Activated T-cell treated with anti-CD3 and anti-CD28 coated beads, Interleukin-2, amount 50 U/mL, for 72 hours (primary cell): ENCODE data around the gene GPR137B. TPM values are rescaled to one million over a fixed set of nuclear protein-coding genes. Genes with fewer than 3 reads are reported as not detected.
"Not testable (repeated sequence)": the region's sequence is repeated elsewhere in the genome, so short reads cannot be mapped to it uniquely, and the experiment has no call there.

Experiments
- ATAC-seq, 2 donors: fragments of 150-1000 bp; cut with Tn5 transposase; replicated peaks in 1 of 2; 2 replicates each; pipeline ENCODE4 v1.10.0; 2021; ENCODE audit warnings: moderate library complexity in 2 of 2, mild to moderate bottlenecking in 1 of 2
- DNase-seq, 2 donors: peaks; one replicate each; pipeline ENCODE4 v3.0.0; 2021 to 2022; ENCODE audit warnings: mixed read lengths in 1 of 2
- H3K27ac Mint-ChIP-seq: one replicate; pipeline ENCODE4 v1.8.0; 2022; ENCODE audit warnings: mild to moderate bottlenecking, moderate library complexity, mixed read lengths
- H3K27me3 Mint-ChIP-seq: one replicate; pipeline ENCODE4 v1.8.0; 2022; ENCODE audit warnings: low read depth, mixed read lengths
- H3K36me3 Mint-ChIP-seq, 2 donors: one replicate each; pipeline ENCODE4 v1.8.0; 2022; ENCODE audit warnings: mixed read lengths in 2 of 2, mild to moderate bottlenecking in 1 of 2; ENCODE audit not compliant: insufficient read depth in 2 of 2
- H3K4me1 Mint-ChIP-seq: one replicate; pipeline ENCODE4 v1.8.0; 2022; ENCODE audit warnings: low read depth, mixed read lengths
- H3K4me3 Mint-ChIP-seq, 2 donors: one replicate each; pipeline ENCODE4 v1.8.0; 2022; ENCODE audit warnings: mild to moderate bottlenecking in 2 of 2, mixed read lengths in 2 of 2, moderate library complexity in 2 of 2
- H3K9me3 Mint-ChIP-seq, 2 donors: one replicate each; pipeline ENCODE4 v1.8.0; 2022; ENCODE audit warnings: mixed read lengths in 2 of 2
- total RNA-seq, 2 donors: library from RNA; stranded (reverse); gene quantifications; one replicate each; pipeline ENCODE4 v1.2.3, GENCODE V29; 2022

Gene GPR137B
- total RNA-seq, 2 donors from 2014 or later = 4.7 to 7.1 TPM

- Mint-ChIP-seq H3K27me3 (no peaks in the 10 kb centered on the region), H3K4me3 (no peak overlapping the region), H3K36me3 (no peaks in the 10 kb centered on the region), H3K4me1 (peaks cover 25% of the 10 kb centered on the region), H3K9me3 (no peaks in the 10 kb centered on the region), H3K27ac (no peak overlapping the region)
- DNase-seq = no peak
- ATAC-seq = no peak
These were observed 9.5 kb downstream of the GPR137B start for GRCh38 chr1:236151739-236152424.

GRCh38 chr1:236154126-236154525 is 11.8 kb downstream of the GPR137B start:
- no peak for DNase-seq
- H3K4me3 Mint-ChIP-seq = no peak overlapping the region

GRCh38 chr1:236154671-236155398 is 12.5 kb downstream of the GPR137B start:
- no peak overlapping the region for H3K27ac Mint-ChIP-seq
- no peaks in the 10 kb centered on the region for H3K27me3 Mint-ChIP-seq
- ATAC-seq (no peak), DNase-seq (no peak)
- H3K4me1 Mint-ChIP-seq = peaks cover 18% of the 10 kb centered on the region
- no peak overlapping the region for H3K4me3 Mint-ChIP-seq
- no peaks in the 10 kb centered on the region for H3K9me3 Mint-ChIP-seq
- H3K36me3 Mint-ChIP-seq = no peaks in the 10 kb centered on the region

More at GRCh38 chr1:236154126-236154525, 11.8 kb downstream of the GPR137B start:
- peaks cover 16% of the 10 kb centered on the region for H3K4me1 Mint-ChIP-seq
- no peaks in the 10 kb centered on the region for H3K27me3 Mint-ChIP-seq
- no peaks in the 10 kb centered on the region for H3K9me3 Mint-ChIP-seq
- no peak for ATAC-seq
- H3K36me3 Mint-ChIP-seq = no peaks in the 10 kb centered on the region
- H3K27ac Mint-ChIP-seq = no peak overlapping the region

- ATAC-seq = no peak
- Mint-ChIP-seq H3K27me3 (no peaks in the 10 kb centered on the region), H3K9me3 (peaks cover under 1% of the 10 kb centered on the region in 2 donors), H3K27ac (no peak overlapping the region), H3K4me1 (peaks cover 21% of the 10 kb centered on the region), H3K4me3 (no peak overlapping the region), H3K36me3 (peaks cover 0 to under 1% of the 10 kb centered on the region in 2 donors)
- DNase-seq = no peak
These were observed 13.0 kb downstream of the GPR137B start for GRCh38 chr1:236155399-236155767.

GRCh38 chr1:236155841-236156503 is 13.6 kb downstream of the GPR137B start:
- no peak for DNase-seq
- Mint-ChIP-seq H3K9me3 (peaks cover 4% of the 10 kb centered on the region in 2 donors), H3K27me3 (no peaks in the 10 kb centered on the region), H3K36me3 (peaks cover 4% of the 10 kb centered on the region in 2 donors), H3K4me1 (peaks cover 25% of the 10 kb centered on the region), H3K4me3 (peak overlapping the region in 1 of 2 donors; percentile 50), H3K27ac (no peak overlapping the region)
- ATAC-seq = no peak

- peaks cover 25% of the 10 kb centered on the region for H3K4me1 Mint-ChIP-seq
- peak overlapping the region; percentile 10 for H3K27ac Mint-ChIP-seq
- no peaks in the 10 kb centered on the region for H3K27me3 Mint-ChIP-seq
- ATAC-seq = peak; percentile 80 to 89
- peak overlapping the region in 1 of 2 donors; percentile 50 for H3K4me3 Mint-ChIP-seq
- peak; percentile 23 to 54 for DNase-seq
- peaks cover 10 to 11% of the 10 kb centered on the region in 2 donors for H3K36me3 Mint-ChIP-seq
- H3K9me3 Mint-ChIP-seq = peaks cover 11% of the 10 kb centered on the region in 2 donors
These were observed 14.3 kb downstream of the GPR137B start for GRCh38 chr1:236156512-236157208.

GRCh38 chr1:236158072-236158471 is 15.7 kb downstream of the GPR137B start:
- H3K9me3 Mint-ChIP-seq = peaks cover 12 to 15% of the 10 kb centered on the region in 2 donors
- not testable (repeated sequence) for H3K27me3 Mint-ChIP-seq, ATAC-seq, H3K27ac Mint-ChIP-seq, DNase-seq, H3K4me3 Mint-ChIP-seq
- H3K36me3 Mint-ChIP-seq = peaks cover 14 to 16% of the 10 kb centered on the region in 2 donors
- H3K4me1 Mint-ChIP-seq = peaks cover 25% of the 10 kb centered on the region

- Mint-ChIP-seq H3K4me1 (peaks cover 29% of the 10 kb centered on the region), H3K36me3 (peaks cover 16 to 18% of the 10 kb centered on the region in 2 donors), H3K9me3 (peaks cover 12 to 18% of the 10 kb centered on the region in 2 donors), H3K27ac (no peak overlapping the region), H3K4me3 (peak overlapping the region in 1 of 2 donors; percentile 51), H3K27me3 (no peaks in the 10 kb centered on the region)
- DNase-seq (no peak), ATAC-seq (no peak)
These were observed 16.4 kb downstream of the GPR137B start for GRCh38 chr1:236158719-236159118.

GRCh38 chr1:236159704-236160539 is 17.6 kb downstream of the GPR137B start:
- H3K4me3 Mint-ChIP-seq = peak overlapping the region in 1 of 2 donors; percentile 51
- peak overlapping the region; percentile 64 for H3K27ac Mint-ChIP-seq
- DNase-seq (peak in 1 of 2 donors; percentile 31), ATAC-seq (peak; percentile 32 to 54)
- H3K27me3 Mint-ChIP-seq = no peaks in the 10 kb centered on the region
- peaks cover 19 to 20% of the 10 kb centered on the region in 2 donors for H3K36me3 Mint-ChIP-seq
- peaks cover 12 to 18% of the 10 kb centered on the region in 2 donors for H3K9me3 Mint-ChIP-seq
- peaks cover 38% of the 10 kb centered on the region for H3K4me1 Mint-ChIP-seq

GRCh38 chr1:236160540-236161127 is 18.3 kb downstream of the GPR137B start:
- no peaks in the 10 kb centered on the region for H3K27me3 Mint-ChIP-seq
- H3K9me3 Mint-ChIP-seq = peaks cover 12 to 18% of the 10 kb centered on the region in 2 donors
- H3K4me1 Mint-ChIP-seq = peaks cover 33% of the 10 kb centered on the region
- ATAC-seq (no peak), DNase-seq (no peak)
- H3K36me3 Mint-ChIP-seq = peaks cover 19 to 20% of the 10 kb centered on the region in 2 donors
- H3K4me3 Mint-ChIP-seq = peak overlapping the region in 1 of 2 donors; percentile 47
- H3K27ac Mint-ChIP-seq = peak overlapping the region; percentile 64

- Mint-ChIP-seq H3K27ac (no peak overlapping the region), H3K4me3 (no peak overlapping the region)
These were observed 18.9 kb downstream of the GPR137B start for GRCh38 chr1:236161230-236161629.

More at GRCh38 chr1:236161230-236161629, 18.9 kb downstream of the GPR137B start:
- Mint-ChIP-seq H3K27me3 (no peaks in the 10 kb centered on the region), H3K9me3 (peaks cover 12 to 18% of the 10 kb centered on the region in 2 donors), H3K36me3 (peaks cover 19 to 20% of the 10 kb centered on the region in 2 donors), H3K4me1 (peaks cover 29% of the 10 kb centered on the region)
- ATAC-seq (no peak), DNase-seq (no peak)
